HL-60/S4 treated with phorbol 12-myristate 13-acetate at 8.2 ng/mL for 4 days and 3 days (cell line): ENCODE measurements around the gene MAN1C1.
"Not testable (repeated sequence)": the region's sequence is repeated elsewhere in the genome, so short reads cannot be mapped to it uniquely, and the experiment has no call there.

Experiments
- in situ Hi-C: fragments of 300-500 bp; cut with MboI; formaldehyde crosslinking; loops from 2 replicates; pipeline ENCODE4 v1.15.0; 2022; ENCODE audit warnings: low sequenced_read_pairs

Gene MAN1C1

GRCh38 chr1:25695090-25695770, 78.6 kb downstream of the MAN1C1 start:
- in situ Hi-C loops, result no loop called here

- in situ Hi-C loops, result no loop called here
These were observed 79.2 kb downstream of the MAN1C1 start for GRCh38 chr1:25695771-25696311.

- in situ Hi-C loops, result not testable (repeated sequence)
These were observed 80.1 kb downstream of the MAN1C1 start for GRCh38 chr1:25696643-25697042.

GRCh38 chr1:25697435-25698217, 81.0 kb downstream of the MAN1C1 start:
- in situ Hi-C loops, result no loop called here

GRCh38 chr1:25698252-25698651, 81.7 kb downstream of the MAN1C1 start:
- in situ Hi-C loops, result no loop called here

GRCh38 chr1:25699059-25699458, 82.5 kb downstream of the MAN1C1 start:
- in situ Hi-C loops, result not testable (repeated sequence)

GRCh38 chr1:25699500-25700143, 83.0 kb downstream of the MAN1C1 start:
- in situ Hi-C loops, result no loop called here

- in situ Hi-C loops, result no loop called here
These were observed 83.5 kb downstream of the MAN1C1 start for GRCh38 chr1:25700144-25700523.

GRCh38 chr1:25700626-25701025, 84.0 kb downstream of the MAN1C1 start:
- in situ Hi-C loops, result no loop called here

- in situ Hi-C loops, result no loop called here
These were observed 84.6 kb downstream of the MAN1C1 start for GRCh38 chr1:25701030-25701785.

- in situ Hi-C loops, result no loop called here
These were observed 85.6 kb downstream of the MAN1C1 start for GRCh38 chr1:25702101-25702775.

- in situ Hi-C loops, result no loop called here
These were observed 86.5 kb downstream of the MAN1C1 start for GRCh38 chr1:25703041-25703440.

GRCh38 chr1:25703671-25704266, 87.2 kb downstream of the MAN1C1 start:
- in situ Hi-C loops, result no loop called here

GRCh38 chr1:25704267-25704691, 87.7 kb downstream of the MAN1C1 start:
- in situ Hi-C loops, result no loop called here

GRCh38 chr1:25705699-25706098, 89.1 kb downstream of the MAN1C1 start:
- in situ Hi-C loops, result no loop called here

- in situ Hi-C loops, result no loop called here
These were observed 89.8 kb downstream of the MAN1C1 start for GRCh38 chr1:25706146-25707089.

- in situ Hi-C loops, result no loop called here
These were observed 90.9 kb downstream of the MAN1C1 start for GRCh38 chr1:25707280-25708016.
